Amniotic stem cell (primary cell): ENCODE data around the gene PKHD1.

ENCODE experiments used
- DNase-seq: peaks from one replicate; lab custom pipeline; 2025; lab: John Stamatoyannopoulos, UW

PKHD1 gene

GRCh38 chr6:52045481-52045880 is 41.9 kb downstream of the PKHD1 start:
- DNase-seq: no peak

- DNase-seq: no peak
Observed at GRCh38 chr6:52045033-52045432, 42.4 kb downstream of the PKHD1 start.

- DNase-seq: no peak
Observed at GRCh38 chr6:52042141-52042885, 45.1 kb downstream of the PKHD1 start.

GRCh38 chr6:52041134-52041533 is 46.3 kb downstream of the PKHD1 start:
- no peak for DNase-seq

- no peak for DNase-seq
Observed at GRCh38 chr6:52027699-52028098, 59.7 kb downstream of the PKHD1 start.

GRCh38 chr6:52024451-52025068 is 62.9 kb downstream of the PKHD1 start:
- DNase-seq: no peak

- no peak for DNase-seq
Observed at GRCh38 chr6:52022675-52023074, 64.7 kb downstream of the PKHD1 start.

GRCh38 chr6:52020945-52021570 is 66.4 kb downstream of the PKHD1 start:
- peak; percentile 18 for DNase-seq

GRCh38 chr6:52019881-52020280 is 67.5 kb downstream of the PKHD1 start:
- no peak for DNase-seq

GRCh38 chr6:52019092-52019491 is 68.3 kb downstream of the PKHD1 start:
- no peak for DNase-seq

- no peak for DNase-seq
Observed at GRCh38 chr6:52016915-52017748, 70.3 kb downstream of the PKHD1 start.

- no peak for DNase-seq
Observed at GRCh38 chr6:52015953-52016352, 71.5 kb downstream of the PKHD1 start.

GRCh38 chr6:52014391-52014790 is 73.0 kb downstream of the PKHD1 start:
- no peak for DNase-seq

GRCh38 chr6:52013035-52013434 is 74.4 kb downstream of the PKHD1 start:
- no peak for DNase-seq

- no peak for DNase-seq
Observed at GRCh38 chr6:52012582-52012981, 74.8 kb downstream of the PKHD1 start.

GRCh38 chr6:52010806-52011205 is 76.6 kb downstream of the PKHD1 start:
- DNase-seq: no peak

- DNase-seq: no peak
Observed at GRCh38 chr6:52010145-52010544, 77.3 kb downstream of the PKHD1 start.

GRCh38 chr6:52009466-52010140 is 77.8 kb downstream of the PKHD1 start:
- no peak for DNase-seq

GRCh38 chr6:52000064-52000463 is 87.3 kb downstream of the PKHD1 start:
- DNase-seq: no peak

- no peak for DNase-seq
Observed at GRCh38 chr6:51996296-51996947, 91.0 kb downstream of the PKHD1 start.

- no peak for DNase-seq
Observed at GRCh38 chr6:51995214-51995755, 92.1 kb downstream of the PKHD1 start.
